Activated T-cell treated with anti-CD3 and anti-CD28 coated beads for 4 hours (primary cell): ENCODE measurements around the gene FFAR1.
"Not testable (repeated sequence)": the region's sequence is repeated elsewhere in the genome, so short reads cannot be mapped to it uniquely, and the experiment has no call there.

Source experiments
- DNase-seq: peaks from one replicate; pipeline ENCODE4 v3.0.0-alpha.2; 2020

FFAR1 gene

GRCh38 chr19:35363001-35363590 lies 15.4 kb downstream of the FFAR1 start:
- no peak for DNase-seq

- DNase-seq: no peak
These were observed 16.2 kb downstream of the FFAR1 start for GRCh38 chr19:35363711-35364425.

- no peak for DNase-seq
These were observed 17.6 kb downstream of the FFAR1 start for GRCh38 chr19:35365303-35365702.

GRCh38 chr19:35368378-35368777 lies 20.7 kb downstream of the FFAR1 start:
- no peak for DNase-seq

- DNase-seq: no peak
These were observed 21.8 kb downstream of the FFAR1 start for GRCh38 chr19:35369522-35369921.

- DNase-seq: no peak
These were observed 23.0 kb downstream of the FFAR1 start, which contains the start of gene GPR42 for GRCh38 chr19:35370722-35371121. Gene GPR42 (plus strand): TSS chr19:35371068. CDS start chr19:35371360, 292 bp downstream.

GRCh38 chr19:35373492-35373891 lies 25.8 kb downstream of the FFAR1 start:
- DNase-seq: no peak

GRCh38 chr19:35374031-35374430 lies 26.3 kb downstream of the FFAR1 start:
- not testable (repeated sequence) for DNase-seq

- DNase-seq: no peak
These were observed 28.0 kb downstream of the FFAR1 start for GRCh38 chr19:35375505-35376307.

- no peak for DNase-seq
These were observed 30.0 kb downstream of the FFAR1 start for GRCh38 chr19:35377656-35378055.

GRCh38 chr19:35378356-35378755 lies 30.7 kb downstream of the FFAR1 start:
- no peak for DNase-seq

GRCh38 chr19:35379545-35379944 lies 31.8 kb downstream of the FFAR1 start:
- not testable (repeated sequence) for DNase-seq

- no peak for DNase-seq
These were observed 32.3 kb downstream of the FFAR1 start for GRCh38 chr19:35379992-35380391.

GRCh38 chr19:35380450-35381124 lies 32.9 kb downstream of the FFAR1 start:
- DNase-seq: no peak

GRCh38 chr19:35381318-35381717 lies 33.6 kb downstream of the FFAR1 start:
- DNase-seq: no peak

- no peak for DNase-seq
These were observed 34.2 kb downstream of the FFAR1 start for GRCh38 chr19:35381926-35382325.

GRCh38 chr19:35383536-35383935 lies 35.8 kb downstream of the FFAR1 start:
- no peak for DNase-seq

GRCh38 chr19:35388277-35389054 lies 40.8 kb downstream of the FFAR1 start:
- DNase-seq: no peak

- no peak for DNase-seq
These were observed 41.6 kb downstream of the FFAR1 start for GRCh38 chr19:35389192-35389861.

- DNase-seq: no peak
These were observed 45.3 kb downstream of the FFAR1 start for GRCh38 chr19:35392742-35393715.
